H1 (cell line): ENCODE measurements around the gene POP7. TPM values are rescaled to one million over a fixed set of nuclear protein-coding genes. Genes with fewer than 3 reads are reported as not detected.

Source experiments
- CTCF ChIA-PET: fragments of 300-600 bp; sonication (Branson Sonifier 250); formaldehyde crosslinking; loops from one replicate; lab custom pipeline; 2021; ENCODE audit not compliant: partially characterized antibody; lab: Charles Lee
- POLR2A ChIA-PET: fragments of 300-600 bp; sonication (Branson Sonifier 250); formaldehyde crosslinking; loops from one replicate; lab custom pipeline; 2021; ENCODE audit warnings: inconsistent platforms; ENCODE audit not compliant: partially characterized antibody; lab: Charles Lee
- DNase-seq, 2 experiments: peaks; one replicate each; pipeline versions ENCODE4 v3.0.0 to v3.0.0-alpha.2; 2010 to 2022; ENCODE audit warnings: low spot score in 2 of 2, low read depth in 1 of 2, mixed read lengths in 1 of 2
- FAIRE-seq: peaks from 2 replicates; lab custom pipeline; 2011; peaks lifted over from hg19 to GRCh38; lab: Jason Lieb, UNC
- H2AFZ ChIP-seq: 2 replicates; pipeline ENCODE4 v1.8.1; 2012; ENCODE audit warnings: low read length, inconsistent platforms
- H2AK5ac ChIP-seq: 2 replicates; pipeline ENCODE4 v1.6.1; 2013; ENCODE audit warnings: low read depth, low read length
- H2BK120ac ChIP-seq: replicated peaks from 2 replicates; pipeline ENCODE3; 2013; ENCODE audit warnings: low read depth, low read length, inconsistent platforms
- H2BK12ac ChIP-seq: 2 replicates; pipeline ENCODE4 v1.6.1; 2013; ENCODE audit warnings: low read depth, low read length
- H2BK15ac ChIP-seq: 2 replicates; pipeline ENCODE4 v1.6.1; 2013; ENCODE audit warnings: low read length
- H2BK20ac ChIP-seq: 2 replicates; pipeline ENCODE4 v1.6.1; 2013; ENCODE audit warnings: low read length
- H2BK5ac ChIP-seq: 2 replicates; pipeline ENCODE4 v1.6.1; 2013; ENCODE audit warnings: low read depth, low read length
- H3K14ac ChIP-seq: 2 replicates; pipeline ENCODE4 v1.6.1; 2013; ENCODE audit warnings: inconsistent platforms; ENCODE audit not compliant: insufficient read length
- H3K18ac ChIP-seq: 2 replicates; pipeline ENCODE4 v1.6.1; 2013; ENCODE audit warnings: low read length; ENCODE audit errors: extremely low read depth
- H3K23ac ChIP-seq: 2 replicates; pipeline ENCODE4 v1.6.1; 2013; ENCODE audit warnings: inconsistent platforms; ENCODE audit not compliant: insufficient read length
- H3K23me2 ChIP-seq: 2 replicates; pipeline ENCODE4 v1.6.1; 2013; ENCODE audit warnings: low read depth, low read length
- H3K27ac ChIP-seq: 2 replicates; pipeline ENCODE4 v1.6.1; 2011; ENCODE audit warnings: low read depth, low read length, inconsistent platforms
- H3K27me3 ChIP-seq, 4 experiments: replicated peaks in 1 of 4; 1 replicate in 1 of 4; 2 replicates in 3 of 4; pipeline versions ENCODE4 v1.6.1 to v1.8.1; 2011 to 2013; ENCODE audit warnings: low read length in 3 of 4, mild to moderate bottlenecking in 3 of 4, inconsistent platforms in 2 of 4, mixed read lengths in 2 of 4, moderate library complexity in 1 of 4; ENCODE audit not compliant: control insufficient read depth in 3 of 4, insufficient read depth in 3 of 4; ENCODE audit errors: extremely low read depth in 1 of 4
- H3K36me3 ChIP-seq, 4 experiments: 2 replicates each; pipeline versions ENCODE4 v1.6.1 to v1.8.1; 2011 to 2013; ENCODE audit warnings: mild to moderate bottlenecking in 4 of 4, low read length in 3 of 4, moderate library complexity in 2 of 4, control low read depth in 1 of 4, inconsistent platforms in 1 of 4; ENCODE audit not compliant: insufficient read depth in 4 of 4, control insufficient read depth in 2 of 4
- H3K4ac ChIP-seq: replicated peaks from 2 replicates; pipeline ENCODE3; 2013; ENCODE audit warnings: low read length, low read depth, mixed read lengths, inconsistent platforms; ENCODE audit not compliant: insufficient read length
- H3K4me1 ChIP-seq, 4 experiments: replicated peaks in 1 of 4; 1 replicate in 1 of 4; 2 replicates in 3 of 4; pipeline versions ENCODE4 v1.6.1 to v1.8.1; 2011 to 2013; ENCODE audit warnings: low read length in 3 of 4, inconsistent platforms in 2 of 4, mixed read lengths in 1 of 4; ENCODE audit not compliant: insufficient read depth in 4 of 4, control insufficient read depth in 3 of 4
- H3K4me2 ChIP-seq, 2 experiments: 2 replicates each; pipeline versions ENCODE4 v1.6.1 to v1.8.1; 2011 to 2013; ENCODE audit warnings: low read depth in 2 of 2, low read length in 2 of 2, control low read depth in 1 of 2, inconsistent platforms in 1 of 2, mild to moderate bottlenecking in 1 of 2; ENCODE audit not compliant: insufficient read depth in 1 of 2
- H3K4me3 ChIP-seq, 4 experiments: fragments of 200-600, 300-600 bp in 1 of 4; sonication (generic), shearing (Covaris generic), sonication (Bioruptor Twin) in 1 of 4; 2 replicates each; pipeline versions ENCODE4 v1.5.1 to v1.8.1; 2011 to 2016; ENCODE audit warnings: low read length in 4 of 4, low read depth in 3 of 4, control low read depth in 2 of 4, inconsistent platforms in 2 of 4, mild to moderate bottlenecking in 2 of 4, mixed read lengths in 1 of 4, moderate library complexity in 1 of 4; ENCODE audit not compliant: insufficient read depth in 2 of 4; ENCODE audit errors: extremely low read depth in 1 of 4
- H3K56ac ChIP-seq: replicated peaks from 2 replicates; pipeline ENCODE3; 2013; ENCODE audit warnings: low read depth, mild to moderate bottlenecking, mixed read lengths, low read length, inconsistent platforms; ENCODE audit not compliant: insufficient read length
- H3K79me1 ChIP-seq: 2 replicates; pipeline ENCODE4 v1.6.1; 2013; ENCODE audit warnings: low read depth, low read length, control low read depth
- H3K79me2 ChIP-seq, 2 experiments: 2 replicates each; pipeline versions ENCODE4 v1.6.1 to v1.8.1; 2012 to 2013; ENCODE audit warnings: low read length in 2 of 2, mild to moderate bottlenecking in 2 of 2, inconsistent platforms in 1 of 2; ENCODE audit not compliant: insufficient read depth in 2 of 2, control insufficient read depth in 1 of 2
- H3K9ac ChIP-seq, 4 experiments: replicated peaks in 1 of 4; 1 replicate in 1 of 4; 2 replicates in 3 of 4; pipeline versions ENCODE4 v1.6.1 to v1.8.1; 2011 to 2013; ENCODE audit warnings: low read depth in 3 of 4, low read length in 3 of 4, control low read depth in 2 of 4, mild to moderate bottlenecking in 2 of 4, moderate library complexity in 2 of 4, inconsistent platforms in 1 of 4; ENCODE audit errors: extremely low read depth in 1 of 4
- H3K9me3 ChIP-seq, 2 experiments: 2 replicates each; pipeline versions ENCODE4 v1.6.1 to v1.8.1; 2012 to 2013; ENCODE audit warnings: mild to moderate bottlenecking in 2 of 2, moderate library complexity in 2 of 2, control low read depth in 1 of 2, inconsistent platforms in 1 of 2, low read depth in 1 of 2, low read length in 1 of 2, mixed read lengths in 1 of 2; ENCODE audit not compliant: insufficient read depth in 2 of 2
- H4K20me1 ChIP-seq, 2 experiments: replicated peaks in 1 of 2; 2 replicates each; pipeline versions ENCODE3 to v1.8.1; 2011 to 2013; ENCODE audit warnings: inconsistent platforms in 2 of 2, low read length in 2 of 2, mild to moderate bottlenecking in 1 of 2; ENCODE audit not compliant: insufficient read depth in 2 of 2, control insufficient read depth in 1 of 2
- H4K5ac ChIP-seq: 2 replicates; pipeline ENCODE4 v1.6.1; 2013; ENCODE audit warnings: low read length, low read depth, mixed read lengths, inconsistent platforms; ENCODE audit not compliant: insufficient read length
- H4K8ac ChIP-seq: 2 replicates; pipeline ENCODE4 v1.8.0; 2013; ENCODE audit warnings: mild to moderate bottlenecking, moderate library complexity, low read length, inconsistent platforms; ENCODE audit not compliant: insufficient read depth; ENCODE audit errors: extremely low read depth
- H4K91ac ChIP-seq: replicated peaks from 2 replicates; pipeline ENCODE3; 2013; ENCODE audit warnings: low read length, mixed read lengths, inconsistent platforms; ENCODE audit not compliant: insufficient read length
- BACH1 ChIP-seq: IDR thresholded peaks from 2 replicates; pipeline ENCODE4 v1.6.1; 2012; ENCODE audit warnings: low read length, improper control_type of control experiment
- GTF2F1 ChIP-seq: IDR thresholded peaks from 2 replicates; pipeline ENCODE4 v1.6.1; 2012; ENCODE audit warnings: low read depth, low read length, improper control_type of control experiment, borderline replicate concordance
- JUN ChIP-seq: IDR thresholded peaks from 2 replicates; pipeline ENCODE4 v1.6.1; 2011; ENCODE audit warnings: low read depth, mild to moderate bottlenecking, improper control_type of control experiment, low read length
- NANOG ChIP-seq: IDR thresholded peaks from 2 replicates; pipeline ENCODE4 v1.6.1; 2011; ENCODE audit warnings: low read length, low read depth, mild to moderate bottlenecking, inconsistent platforms; ENCODE audit not compliant: insufficient read depth, poor library complexity, severe bottlenecking
- POLR2A ChIP-seq, 2 experiments: IDR thresholded peaks; 1 replicate in 1 of 2; 2 replicates in 1 of 2; pipeline ENCODE4 v1.6.1; 2011; ENCODE audit warnings: low read depth in 2 of 2, low read length in 2 of 2, mild to moderate bottlenecking in 2 of 2; ENCODE audit errors: control extremely low read depth in 1 of 2
- POU5F1 ChIP-seq: IDR thresholded peaks from 2 replicates; pipeline ENCODE4 v1.6.1; 2011; ENCODE audit warnings: low read depth, mild to moderate bottlenecking, low read length, moderate library complexity
- RFX5 ChIP-seq: IDR thresholded peaks from 2 replicates; pipeline ENCODE4 v1.6.1; 2011; ENCODE audit warnings: low read depth, low read length, improper control_type of control experiment, borderline replicate concordance
- RXRA ChIP-seq: IDR thresholded peaks from 2 replicates; pipeline ENCODE4 v1.6.1; 2011; ENCODE audit warnings: low read depth, mild to moderate bottlenecking, low read length, moderate library complexity; ENCODE audit not compliant: insufficient read depth
- SP1 ChIP-seq: IDR thresholded peaks from 2 replicates; pipeline ENCODE4 v1.6.1; 2011; ENCODE audit warnings: low read depth, low read length
- TBP ChIP-seq: IDR thresholded peaks from 2 replicates; pipeline ENCODE4 v1.6.1; 2011; ENCODE audit warnings: low read depth, low read length, improper control_type of control experiment
- WGBS, 2 experiments: shearing (Covaris generic) in 1 of 2; methylation state at CpG; one replicate each; pipeline versions ENCODE4 v1.1.6 to v1.1.7; 2013 to 2015; ENCODE audit warnings: low lambda C conversion rate in 2 of 2, mixed read lengths in 2 of 2, inconsistent platforms in 1 of 2, low coverage in 1 of 2, missing lambda C conversion rate in 1 of 2; ENCODE audit not compliant: insufficient replicate concordance in 2 of 2, insufficient coverage in 1 of 2, insufficient read length in 1 of 2; ENCODE audit errors: extremely low coverage in 1 of 2, missing lambda C conversion rate in 1 of 2; 5-methylcytosine and 5-hydroxymethylcytosine counted together
- polyA plus RNA-seq, 7 experiments: library from polyadenylated mRNA; depleted of rRNA in 3 of 7; stranded (reverse) in 5 of 7; unstranded in 2 of 7; fragments of >200 nt in 5 of 7; fragments of 200-250 nt in 2 of 7; gene quantifications; 1 replicate in 5 of 7; 2 replicates in 1 of 7; 4 replicates in 1 of 7; pipeline versions ENCODE4 v1.2.1 to v1.2.3, GENCODE V29; 2011 to 2013; ENCODE audit warnings: missing spikeins in 2 of 7, mixed read lengths in 2 of 7
- total RNA-seq: library from RNA; stranded (reverse); fragmentation: NEBNext Ultra II Directional; extraction: Animal tissue kit (Norgen Biotek cat#: 25700); gene quantifications from 2 replicates; pipeline ENCODE4 v1.2.1, GENCODE V29; 2021
- TF ChIP-seq, protein P1 (sequence below), 3 experiments: IDR thresholded peaks; 1 replicate in 2 of 3; 2 replicates in 1 of 3; pipeline versions ENCODE4 v1.5.1 to v1.6.1; 2011; ENCODE audit warnings: low read length in 3 of 3, mild to moderate bottlenecking in 3 of 3, inconsistent platforms in 2 of 3, low read depth in 1 of 3, moderate library complexity in 1 of 3; ENCODE audit not compliant: insufficient read depth in 1 of 3; ENCODE audit errors: control extremely low read depth in 1 of 3

The POP7 gene
- total and polyA plus RNA-seq, 2 of the 8 experiments (the other 6 are each of a cell fraction or from before 2014, with no cell fraction given) = 92.5 to 135 TPM

GRCh38 chr7:100705320-100705752, 585 bp upstream of the POP7 start:
- peak overlapping the region; percentile 78 for H4K5ac ChIP-seq
- 1% methylated on average over 20 of the region's 25 CpGs; no CpG with 5 or more reads in 1 of the 2 experiments for WGBS, 2 experiments
- no peak for FAIRE-seq
- no peak for TF ChIP-seq NANOG
- no peak for TF ChIP-seq POU5F1
- no peak for TF ChIP-seq GTF2F1
- TF ChIP-seq SP1 = no peak
- peak; percentile 44; the same call in 1 of the 2 replicates for TF ChIP-seq TBP
- TF ChIP-seq BACH1 = peak; percentile 66
- TF ChIP-seq POLR2A (IDR thresholded peaks at IDR 0.05; ENCODE audit: control extremely low read depth in 1 of 2, low read depth in 2 of 2, low read length in 2 of 2) = no peak; a peak in 1 of 3 replicates
- no peak for TF ChIP-seq RFX5
- TF ChIP-seq, protein P1, sequence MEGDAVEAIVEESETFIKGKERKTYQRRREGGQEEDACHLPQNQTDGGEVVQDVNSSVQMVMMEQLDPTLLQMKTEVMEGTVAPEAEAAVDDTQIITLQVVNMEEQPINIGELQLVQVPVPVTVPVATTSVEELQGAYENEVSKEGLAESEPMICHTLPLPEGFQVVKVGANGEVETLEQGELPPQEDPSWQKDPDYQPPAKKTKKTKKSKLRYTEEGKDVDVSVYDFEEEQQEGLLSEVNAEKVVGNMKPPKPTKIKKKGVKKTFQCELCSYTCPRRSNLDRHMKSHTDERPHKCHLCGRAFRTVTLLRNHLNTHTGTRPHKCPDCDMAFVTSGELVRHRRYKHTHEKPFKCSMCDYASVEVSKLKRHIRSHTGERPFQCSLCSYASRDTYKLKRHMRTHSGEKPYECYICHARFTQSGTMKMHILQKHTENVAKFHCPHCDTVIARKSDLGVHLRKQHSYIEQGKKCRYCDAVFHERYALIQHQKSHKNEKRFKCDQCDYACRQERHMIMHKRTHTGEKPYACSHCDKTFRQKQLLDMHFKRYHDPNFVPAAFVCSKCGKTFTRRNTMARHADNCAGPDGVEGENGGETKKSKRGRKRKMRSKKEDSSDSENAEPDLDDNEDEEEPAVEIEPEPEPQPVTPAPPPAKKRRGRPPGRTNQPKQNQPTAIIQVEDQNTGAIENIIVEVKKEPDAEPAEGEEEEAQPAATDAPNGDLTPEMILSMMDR (IDR thresholded peaks at IDR 0.05; ENCODE audit: control extremely low read depth in 1 of 3, insufficient read depth in 1 of 3, low read depth in 1 of 3, low read length in 3 of 3) = peak; percentile 90 to 94 (median 91)
- TF ChIP-seq RXRA = no peak
- no peak for TF ChIP-seq JUN

More at GRCh38 chr7:100705320-100705752, 585 bp upstream of the POP7 start:
- 0 out of 2 replicates have a peak overlapping the region, but pooled peaks have one; percentile 23 for H2BK12ac ChIP-seq
- H2BK20ac ChIP-seq = no peak overlapping the region
- H3K79me1 ChIP-seq = peaks cover 3% of the 10 kb centered on the region
- no peak overlapping the region for H2BK120ac ChIP-seq
- peak overlapping the region; percentile 83 to 94 (median 90) for H3K4me3 ChIP-seq
- H3K36me3 ChIP-seq = peaks cover 0 to 6% (median 4%) of the 10 kb centered on the region in 4 experiments; a peak in 5 of 8 replicates
- H2BK15ac ChIP-seq = no peak overlapping the region
- peak overlapping the region; percentile 54 for H2BK5ac ChIP-seq
- peak; percentile 46 to 98 for DNase-seq
- H3K4me1 ChIP-seq = peaks cover 0 to 11% (median 2%) of the 10 kb centered on the region in 4 experiments; a peak in 3 of 7 replicates
- H3K79me2 ChIP-seq = peaks cover 0 to 16% of the 10 kb centered on the region in 2 experiments; a peak in 3 of 4 replicates
- H3K27me3 ChIP-seq = no peaks in the 10 kb centered on the region
- ChIA-PET POLR2A (interaction anchor here (0.6 to 4.0 kb wide), 32 partner anchors 9 to 276 kb away, joined by 3 to 58 read pairs (median 4); partner anchors contain the start of genes EPHB4, EPO, FBXO24 and GIGYF1), CTCF (interaction anchor here (0.6 to 16.9 kb wide), 46 partner anchors 16 to 1490 kb away, joined by 3 to 254 read pairs (median 4); partner anchors contain the start of genes EPO, GIGYF1, SLC12A9 and UFSP1)
- no peak overlapping the region for H2AFZ ChIP-seq
- H4K91ac ChIP-seq = peak overlapping the region; percentile 67
- H3K4ac ChIP-seq = no peak overlapping the region
- peak overlapping the region; percentile 85 for H3K18ac ChIP-seq
- H3K4me2 ChIP-seq = peak overlapping the region; percentile 41 to 99
- no peak overlapping the region for H3K23ac ChIP-seq
- peak overlapping the region; percentile 58 to 90 (median 84) for H3K9ac ChIP-seq
- no peak overlapping the region for H3K14ac ChIP-seq
- H3K56ac ChIP-seq = peak overlapping the region; percentile 17
- no peak overlapping the region for H2AK5ac ChIP-seq
- H3K23me2 ChIP-seq = peaks cover 7% of the 10 kb centered on the region; the same call in 1 of the 2 replicates
- peaks cover 2% of the 10 kb centered on the region in 2 experiments for H4K20me1 ChIP-seq
- peak overlapping the region; percentile 86 for H3K27ac ChIP-seq
- peak overlapping the region; percentile 95 for H4K8ac ChIP-seq
- no peaks in the 10 kb centered on the region for H3K9me3 ChIP-seq
